ENCODE data around the gene MT2A. TPM values are rescaled to one million over a fixed set of nuclear protein-coding genes. Genes with fewer than 3 reads are reported as not detected.

The MT2A gene
- total RNA-seq, 1 experiment from 2014 or later, result 673 TPM

GRCh38 chr16:56630134-56630533 is 21.8 kb downstream of the MT2A start:
- Histone ChIP-seq H3K27ac (ENCODE audit: low read length) (no peak overlapping the region), H3K36me3 (ENCODE audit: control insufficient read depth, insufficient read depth, low read length) (no peaks in the 10 kb centered on the region; the same call in 1 of the 2 replicates), H3K9me3 (ENCODE audit: control insufficient read depth, insufficient read depth, low read depth, low read length) (no peaks in the 10 kb centered on the region), H3K4me1 (ENCODE audit: control insufficient read depth, insufficient read depth, low read length) (peaks cover 13% of the 10 kb centered on the region), H3K27me3 (ENCODE audit: control insufficient read depth, insufficient read depth, low read length) (no peaks in the 10 kb centered on the region), H3K4me3 (ENCODE audit: low read depth in 2 of 2, low read length in 2 of 2) (no peak overlapping the region)
- intact Hi-C loops (cut with micrococcal nuclease; ENCODE audit: unreplicated experiment) (no loop called here), in situ Hi-C loops (cut with HindIII; ENCODE audit: low pct_unique_long_range_greater_than_20kb, low sequenced_read_pairs) (no loop called here)
- POLR2A ChIA-PET, result no interaction called here
- DNase-seq (ENCODE audit: low read depth, low spot score) (no peak), ATAC-seq (no peak)
- CTCF ChIA-PET, result no interaction called here
- no TSS peak for BruUV-seq (replicated peaks)
- no peak for TF ChIP-seq POLR2AphosphoS5 (IDR thresholded peaks at IDR 0.05; ENCODE audit: low read depth, low read length)

- Histone ChIP-seq H3K9me3 (ENCODE audit: control insufficient read depth, insufficient read depth, low read depth, low read length) (no peaks in the 10 kb centered on the region), H3K36me3 (ENCODE audit: control insufficient read depth, insufficient read depth, low read length) (no peaks in the 10 kb centered on the region), H3K4me3 (ENCODE audit: low read depth in 2 of 2, low read length in 2 of 2) (no peak overlapping the region), H3K27me3 (ENCODE audit: control insufficient read depth, insufficient read depth, low read length) (no peaks in the 10 kb centered on the region), H3K4me1 (ENCODE audit: control insufficient read depth, insufficient read depth, low read length) (peaks cover 13% of the 10 kb centered on the region), H3K27ac (ENCODE audit: low read length) (peak overlapping the region; percentile 7; the same call in 1 of the 2 replicates)
- no peak for TF ChIP-seq TCF7L2 (IDR thresholded peaks at IDR 0.05; ENCODE audit: low read depth, low read length)
- in situ Hi-C loops (cut with HindIII; ENCODE audit: low pct_unique_long_range_greater_than_20kb, low sequenced_read_pairs) (no loop called here), intact Hi-C loops (cut with micrococcal nuclease; ENCODE audit: unreplicated experiment) (no loop called here)
- ATAC-seq (no peak), DNase-seq (ENCODE audit: low read depth, low spot score) (no peak)
- ChIA-PET POLR2A (no interaction called here), CTCF (no interaction called here)
- BruUV-seq (replicated peaks), result no TSS peak
Measured at GRCh38 chr16:56631197-56631596, 22.8 kb downstream of the MT2A start.

- ATAC-seq (no peak), DNase-seq (ENCODE audit: low read depth, low spot score) (no peak)
- Histone ChIP-seq H3K9me3 (ENCODE audit: control insufficient read depth, insufficient read depth, low read depth, low read length) (no peaks in the 10 kb centered on the region), H3K36me3 (ENCODE audit: control insufficient read depth, insufficient read depth, low read length) (no peaks in the 10 kb centered on the region), H3K27me3 (ENCODE audit: control insufficient read depth, insufficient read depth, low read length) (no peaks in the 10 kb centered on the region), H3K4me1 (ENCODE audit: control insufficient read depth, insufficient read depth, low read length) (peaks cover 13% of the 10 kb centered on the region), H3K27ac (ENCODE audit: low read length) (peak overlapping the region; percentile 39; the same call in 1 of the 2 replicates), H3K4me3 (ENCODE audit: low read depth in 2 of 2, low read length in 2 of 2) (peak overlapping the region; percentile 18 to 22; a peak in 3 of 4 replicates)
- BruUV-seq (replicated peaks), result no TSS peak
- ChIA-PET POLR2A (no interaction called here), CTCF (no interaction called here)
- in situ Hi-C loops (cut with HindIII; ENCODE audit: low pct_unique_long_range_greater_than_20kb, low sequenced_read_pairs), result no loop called here
- no peak for TF ChIP-seq CTCF (IDR thresholded peaks at IDR 0.05)
- TF ChIP-seq SIN3A (IDR thresholded peaks at IDR 0.05; ENCODE audit: borderline replicate concordance, insufficient read depth, low read depth, low read length), result no peak
- no peak for TF ChIP-seq TCF7L2 (IDR thresholded peaks at IDR 0.05; ENCODE audit: low read depth, low read length)
- no peak for TF ChIP-seq POLR2AphosphoS5 (IDR thresholded peaks at IDR 0.05; ENCODE audit: low read depth, low read length)
- TF ChIP-seq REST (IDR thresholded peaks at IDR 0.05; ENCODE audit: insufficient read depth in 1 of 2, low read depth in 2 of 2, low read length in 1 of 2), result no peak
- intact Hi-C loops (cut with micrococcal nuclease; ENCODE audit: unreplicated experiment), result no loop called here
Measured at GRCh38 chr16:56631832-56632155, 23.4 kb downstream of the MT2A start.
